Measurements from ENCODE around the gene PRIM2.
"Not testable (repeated sequence)": the region's sequence is repeated elsewhere in the genome, so short reads cannot be mapped to it uniquely, and the experiment has no call there.

- TF ChIP-seq, protein P1, sequence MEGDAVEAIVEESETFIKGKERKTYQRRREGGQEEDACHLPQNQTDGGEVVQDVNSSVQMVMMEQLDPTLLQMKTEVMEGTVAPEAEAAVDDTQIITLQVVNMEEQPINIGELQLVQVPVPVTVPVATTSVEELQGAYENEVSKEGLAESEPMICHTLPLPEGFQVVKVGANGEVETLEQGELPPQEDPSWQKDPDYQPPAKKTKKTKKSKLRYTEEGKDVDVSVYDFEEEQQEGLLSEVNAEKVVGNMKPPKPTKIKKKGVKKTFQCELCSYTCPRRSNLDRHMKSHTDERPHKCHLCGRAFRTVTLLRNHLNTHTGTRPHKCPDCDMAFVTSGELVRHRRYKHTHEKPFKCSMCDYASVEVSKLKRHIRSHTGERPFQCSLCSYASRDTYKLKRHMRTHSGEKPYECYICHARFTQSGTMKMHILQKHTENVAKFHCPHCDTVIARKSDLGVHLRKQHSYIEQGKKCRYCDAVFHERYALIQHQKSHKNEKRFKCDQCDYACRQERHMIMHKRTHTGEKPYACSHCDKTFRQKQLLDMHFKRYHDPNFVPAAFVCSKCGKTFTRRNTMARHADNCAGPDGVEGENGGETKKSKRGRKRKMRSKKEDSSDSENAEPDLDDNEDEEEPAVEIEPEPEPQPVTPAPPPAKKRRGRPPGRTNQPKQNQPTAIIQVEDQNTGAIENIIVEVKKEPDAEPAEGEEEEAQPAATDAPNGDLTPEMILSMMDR (IDR thresholded peaks at IDR 0.05), result not testable (repeated sequence)
- not testable (repeated sequence) for TF ChIP-seq POLR2AphosphoS5, POLR2A (IDR thresholded peaks at IDR 0.05)
These were observed 124.7 kb downstream of the PRIM2 start for GRCh38 chr6:57442133-57442532.

Data from prostate gland (tissue), 2 donors.